ENCODE data around the gene FAM236A.
"Not testable (repeated sequence)": the region's sequence is repeated elsewhere in the genome, so short reads cannot be mapped to it uniquely, and the experiment has no call there.

Gene FAM236A

DNA sequence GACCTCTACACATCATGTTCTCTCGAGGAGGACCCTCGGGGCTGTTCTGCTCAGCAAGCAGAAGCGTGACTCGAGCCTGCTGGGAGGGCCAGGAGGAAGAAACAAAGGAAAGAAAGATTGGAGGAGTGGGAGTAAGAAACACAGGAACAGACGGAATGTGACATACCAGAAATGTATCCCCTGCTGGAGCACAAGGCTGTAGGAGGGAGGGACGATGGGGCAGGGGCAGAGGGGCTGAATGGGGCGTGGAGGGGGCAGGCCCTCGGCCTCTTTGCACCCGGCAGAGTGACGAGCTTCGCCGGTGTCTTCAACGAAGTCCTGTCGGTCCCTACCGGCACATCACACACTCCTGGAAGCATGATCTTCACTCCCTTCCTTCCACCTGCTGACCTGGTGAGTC lies at the start of gene FAM236A:
FAM236A (plus strand) TSS at position 301 of the 400 bp plus-strand sequence; CDS start at position 358, 57 bp downstream.
- not testable (repeated sequence) for DNase-seq

DNA sequence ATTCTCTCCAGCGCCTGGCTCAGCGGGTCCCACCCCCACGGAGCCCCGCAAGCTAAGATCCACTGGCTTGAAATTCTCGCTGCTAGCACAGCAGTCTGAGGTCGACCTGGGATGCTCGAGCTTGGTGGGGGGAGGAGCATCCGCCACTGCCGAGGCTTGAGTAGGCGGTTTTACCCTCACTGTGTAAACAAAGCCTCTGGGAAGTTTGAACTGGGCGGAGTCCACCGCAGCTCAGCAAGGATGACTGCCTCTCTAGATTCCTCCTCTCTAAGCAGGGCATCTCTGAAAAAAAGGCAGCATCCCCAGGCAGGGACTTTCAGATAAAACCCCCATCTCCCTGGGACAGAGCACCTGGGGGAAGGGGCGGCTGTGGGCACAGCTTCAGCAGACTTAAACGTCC lies 48.3 kb upstream of the FAM236A start:
- not testable (repeated sequence) for DNase-seq

DNA sequence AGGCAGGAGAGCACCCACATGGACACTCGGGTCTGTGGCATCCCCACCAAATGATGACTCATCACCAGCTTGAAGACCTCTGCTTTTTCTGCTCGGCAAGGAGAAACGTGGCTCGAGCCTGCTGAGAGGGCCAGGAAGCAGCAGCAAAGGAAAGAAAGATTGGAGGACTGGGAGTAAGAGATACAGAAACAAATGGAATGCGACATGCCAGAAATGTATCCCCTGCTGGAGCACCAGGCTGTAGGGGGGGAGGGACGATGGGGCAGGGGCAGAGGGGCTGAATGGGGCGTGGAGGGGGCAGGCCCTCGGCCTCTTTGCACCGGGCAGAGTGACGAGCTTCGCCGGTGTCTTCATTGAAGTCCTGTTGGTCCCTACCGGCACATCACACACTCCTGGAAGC lies 25.7 kb upstream of the FAM236A start, which contains the start of gene FAM236C:
FAM236C (plus strand) TSS at position 301 of the 400 bp plus-strand sequence. CDS start 100 bp downstream, outside the sequence.
- not testable (repeated sequence) for DNase-seq

DNA sequence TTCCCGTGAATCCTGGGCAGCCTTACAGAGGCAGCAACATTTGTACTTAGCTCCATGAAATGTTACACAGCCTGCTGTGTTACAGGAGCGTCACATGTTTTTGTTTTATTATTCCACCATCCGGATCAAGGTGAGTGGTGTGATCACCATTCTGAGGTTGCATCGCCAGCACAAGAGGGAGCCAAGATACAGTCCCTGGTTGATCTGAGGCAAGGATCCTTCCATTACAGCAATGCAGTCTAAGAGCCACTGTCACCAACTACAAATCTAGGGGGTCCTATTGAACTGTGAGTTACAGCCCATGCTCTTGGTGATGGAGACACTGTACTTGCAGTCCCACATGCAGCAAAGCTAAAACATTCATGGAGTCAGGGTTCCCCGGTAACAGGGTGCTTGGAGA lies 21.9 kb upstream of the FAM236A start:
- not testable (repeated sequence) for DNase-seq

DNA sequence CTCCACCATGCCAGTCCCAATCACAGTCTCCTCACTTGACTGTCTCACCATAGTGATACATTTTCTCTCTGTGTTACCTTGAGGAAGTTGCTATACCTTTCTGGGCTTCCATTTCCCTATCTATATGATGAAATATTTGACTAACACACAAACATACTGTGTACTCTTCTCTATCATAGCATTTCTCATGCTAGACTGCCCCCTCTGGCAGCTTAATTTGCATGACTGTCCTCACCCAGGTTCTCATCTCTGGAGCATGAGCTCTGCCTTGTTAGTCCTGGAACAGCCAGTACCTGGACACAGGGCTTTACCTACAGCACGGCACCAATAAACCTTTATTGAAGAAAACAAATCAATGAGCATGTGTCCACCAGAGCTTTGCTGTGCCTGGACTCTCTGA lies 5.7 kb upstream of the FAM236A start:
- DNase-seq, result not testable (repeated sequence)

DNA sequence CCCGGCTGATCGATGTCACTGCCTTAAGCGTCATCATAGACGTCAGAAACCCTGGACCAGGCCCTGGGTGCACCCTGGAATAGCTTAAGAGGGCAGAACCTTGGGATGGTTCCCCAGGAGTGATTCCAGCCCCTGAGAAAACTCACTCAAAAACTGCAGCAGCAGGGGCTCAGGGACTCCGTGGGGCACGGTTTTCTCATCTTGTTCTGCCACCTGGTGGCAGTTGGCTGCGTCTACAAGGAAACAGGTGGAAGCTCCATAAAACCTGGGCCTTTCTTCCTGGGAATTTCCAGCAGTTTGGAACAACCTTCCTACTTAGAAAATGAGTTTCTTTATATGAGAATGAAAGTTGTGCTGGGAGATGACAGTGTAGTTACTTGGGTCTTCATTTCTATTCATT lies 1.6 kb upstream of the FAM236A start:
- not testable (repeated sequence) for DNase-seq

DNA sequence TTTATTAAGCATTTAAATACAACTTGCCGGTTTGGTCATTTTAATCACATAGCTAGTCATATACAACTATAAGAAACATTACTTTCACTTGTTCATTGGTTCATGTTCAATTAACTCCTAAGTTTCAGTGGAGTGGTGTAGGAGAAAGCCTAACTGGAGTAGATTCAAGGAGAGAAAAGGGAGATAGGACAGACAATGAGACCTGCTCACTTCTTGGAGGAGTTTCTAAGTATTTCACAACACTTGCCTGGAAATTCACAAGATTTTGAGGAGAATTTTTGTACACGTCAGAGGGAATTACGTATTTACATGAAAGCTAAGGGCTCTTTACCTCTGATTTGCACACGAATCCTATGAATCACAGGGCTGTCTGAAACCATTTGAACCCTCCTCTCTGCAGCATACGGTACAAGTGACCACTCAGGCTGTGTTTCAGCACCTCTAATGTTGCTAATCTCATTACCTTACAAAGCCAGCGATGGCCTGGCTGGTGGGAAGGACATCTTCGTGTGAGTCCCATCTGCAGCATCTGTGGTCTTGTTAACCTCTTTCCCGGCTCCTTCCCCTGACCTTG lies 1.0 kb upstream of the FAM236A start:
- not testable (repeated sequence) for DNase-seq

DNA sequence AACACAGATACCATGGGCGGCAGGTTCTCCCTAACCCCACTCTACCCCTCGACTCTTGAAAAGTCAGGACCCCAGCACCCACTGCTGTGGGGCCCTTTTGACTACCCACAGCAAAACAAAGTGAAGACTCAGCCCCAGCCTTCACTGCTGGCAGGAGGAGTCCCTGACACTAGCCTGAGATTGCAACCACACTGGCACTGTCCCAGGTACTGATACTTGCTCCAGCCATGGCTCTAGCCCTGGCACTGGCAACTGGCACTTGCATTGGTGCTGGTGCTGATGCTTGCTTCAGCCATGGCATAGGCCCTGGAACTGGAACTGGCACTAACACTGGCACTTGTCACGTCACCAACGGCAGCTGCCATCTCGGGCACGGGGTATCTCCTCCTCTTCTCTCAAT lies 4.3 kb downstream of the FAM236A start:
- DNase-seq, result not testable (repeated sequence)

DNA sequence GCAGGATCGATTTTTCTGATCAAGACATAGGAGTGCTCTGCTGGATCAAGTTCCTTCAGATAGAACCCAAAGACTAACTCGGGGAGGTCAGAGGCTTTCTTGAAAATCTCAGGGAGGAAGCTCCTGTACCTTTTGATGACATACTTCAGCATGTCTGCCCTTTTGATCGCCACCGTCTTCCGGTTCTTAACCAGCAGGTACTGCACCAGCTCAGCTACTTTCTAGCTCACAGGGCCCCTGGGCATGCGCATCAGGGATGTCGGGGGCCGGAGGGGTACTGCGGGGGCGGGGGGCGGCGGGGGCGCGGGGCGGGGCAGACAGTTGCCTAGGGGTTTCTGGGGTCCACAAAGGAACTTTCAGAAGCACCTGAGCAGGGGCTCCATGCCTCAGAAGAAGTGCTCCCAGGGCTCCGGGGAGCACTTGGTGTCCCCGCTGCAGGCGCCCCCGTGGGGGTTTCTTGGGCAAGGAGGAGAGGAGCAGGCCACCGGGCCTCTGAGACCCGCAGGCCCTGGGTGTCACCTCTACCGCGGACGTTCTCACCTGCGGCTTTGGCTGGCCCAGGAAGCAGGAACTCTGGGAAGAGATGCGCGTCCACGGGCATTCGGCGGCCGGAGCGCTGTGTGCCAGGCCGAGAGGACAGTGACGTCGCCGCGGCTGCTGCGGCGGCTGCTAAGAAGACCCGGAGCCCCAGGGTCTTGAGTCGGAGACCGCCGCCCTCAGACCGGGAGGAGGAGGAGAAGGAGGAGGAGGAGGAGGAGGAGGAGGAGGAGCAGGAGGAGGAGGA lies 5.2 kb downstream of the FAM236A start:
- not testable (repeated sequence) for DNase-seq

DNA sequence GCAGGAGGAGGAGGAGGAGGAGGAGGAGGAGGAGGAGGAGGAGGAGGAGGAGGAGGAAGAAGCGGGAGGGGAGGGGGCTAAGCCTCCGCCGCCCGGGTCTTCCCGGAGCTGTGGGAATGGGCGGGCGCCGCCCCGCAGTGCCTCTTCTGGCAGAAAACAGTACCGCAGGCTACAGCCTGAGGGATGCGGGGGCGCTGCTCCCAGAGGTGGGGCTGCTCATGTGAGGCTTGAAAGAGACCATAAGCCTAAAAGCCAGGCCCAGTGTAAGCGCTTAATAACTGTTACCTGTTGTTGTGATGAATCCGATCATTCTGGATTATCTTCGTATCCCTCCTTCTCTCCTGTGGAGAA lies 5.8 kb downstream of the FAM236A start, which contains the start of gene DMRTC1:
DMRTC1 (minus strand) TSS at position 19 of the 351 bp plus-strand sequence. CDS start 68,143 bp downstream, outside the sequence.
- not testable (repeated sequence) for DNase-seq

DNA sequence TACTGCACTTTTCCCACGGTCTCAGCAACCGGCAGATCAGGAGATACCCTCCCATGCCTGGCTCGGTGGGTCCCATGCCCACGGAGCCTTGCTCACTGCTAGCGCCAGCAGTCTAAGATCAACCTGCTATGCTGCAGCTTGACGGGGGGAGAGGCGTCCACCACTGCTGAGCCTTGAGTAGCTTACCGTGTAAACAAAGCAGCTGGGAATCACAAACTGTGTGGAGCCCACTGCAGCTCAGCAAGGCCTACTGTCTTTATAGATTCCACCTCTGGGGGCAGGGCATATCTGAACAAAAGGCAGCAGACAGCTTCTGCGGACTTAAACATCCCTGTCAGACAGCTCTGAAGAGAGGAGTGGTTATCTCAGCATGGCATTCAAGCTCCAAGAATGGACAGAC lies 22.0 kb downstream of the FAM236A start:
- not testable (repeated sequence) for DNase-seq

DNA sequence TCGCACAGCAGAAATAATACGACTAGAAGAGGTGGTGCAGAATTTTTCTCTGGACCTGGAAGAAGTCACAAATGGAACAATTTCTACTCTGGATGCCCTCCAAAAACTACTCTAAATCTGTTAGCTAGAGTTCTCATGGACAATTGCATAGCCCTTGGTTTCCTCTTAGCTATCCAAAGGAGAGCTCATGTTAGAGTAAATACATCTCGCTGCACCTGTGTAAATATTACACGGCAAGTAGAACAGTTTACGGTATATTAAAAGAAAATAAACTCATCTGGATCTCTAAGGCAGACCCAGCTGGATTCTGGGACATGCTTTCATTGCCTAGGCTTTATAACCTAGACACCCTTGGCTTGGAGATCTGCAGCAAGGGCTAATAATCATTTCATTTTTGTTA lies 33.9 kb downstream of the FAM236A start:
- not testable (repeated sequence) for DNase-seq

DNA sequence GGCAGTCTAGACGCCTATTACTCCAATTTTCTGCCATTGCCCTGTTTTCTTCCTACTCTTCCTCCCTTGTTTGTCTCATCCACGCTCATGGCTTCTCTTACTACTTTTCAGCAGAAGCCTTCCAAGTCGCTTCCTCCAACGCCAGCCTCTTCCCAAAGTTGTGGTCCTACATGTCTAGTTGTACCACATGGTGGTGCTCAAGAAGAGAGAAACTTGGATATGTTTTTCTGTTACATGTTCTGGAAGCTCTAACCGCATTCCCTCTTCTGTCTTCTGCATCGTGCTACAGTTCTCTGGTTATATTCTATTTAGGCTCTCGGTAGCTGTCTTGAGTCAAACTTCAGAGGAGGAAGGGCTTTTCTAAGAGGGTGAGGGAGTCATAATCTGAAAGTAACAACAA lies 36.9 kb downstream of the FAM236A start:
- DNase-seq, result not testable (repeated sequence)

DNA sequence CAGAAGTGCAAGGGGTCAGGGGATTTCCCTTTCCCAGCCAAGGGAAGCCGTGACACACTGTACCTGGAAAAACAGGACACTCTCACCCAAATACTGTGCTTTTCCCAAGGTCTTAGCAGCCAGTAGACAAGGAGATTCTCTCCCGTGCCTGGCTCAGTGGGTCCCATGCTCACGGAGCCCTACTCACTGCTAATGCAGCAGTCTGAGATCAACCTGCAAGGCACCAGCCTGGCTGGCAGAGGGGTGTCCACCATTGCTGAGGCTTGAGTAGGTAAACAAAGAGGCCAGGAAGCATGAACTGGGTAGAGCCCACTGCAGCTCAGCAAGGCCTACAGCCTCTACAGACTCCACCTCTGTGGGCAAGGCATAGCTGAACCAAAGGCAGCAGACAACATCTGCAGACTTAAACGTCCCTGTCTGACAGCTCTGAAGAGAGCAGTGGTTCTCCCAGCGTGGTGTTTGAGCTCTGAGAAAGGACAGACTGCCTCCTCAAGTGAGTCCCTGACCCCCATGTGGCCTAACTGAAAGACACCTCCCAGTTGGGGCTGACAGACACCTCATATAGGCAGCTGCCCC lies 43.0 kb downstream of the FAM236A start:
- not testable (repeated sequence) for DNase-seq
